Smooth muscle cell (in vitro differentiated cells): ENCODE measurements around the gene NHEJ1. TPM values are rescaled to one million over a fixed set of nuclear protein-coding genes. Genes with fewer than 3 reads are reported as not detected.

ENCODE experiments used
- DNase-seq: peaks from one replicate; lab custom pipeline; 2025; ENCODE audit not compliant: unreplicated experiment; lab: John Stamatoyannopoulos, UW
- H2AFZ ChIP-seq: fragments of 200-600 bp; sonication (generic); 2 replicates; pipeline ENCODE4 v1.6.0; 2016; ENCODE audit warnings: antibody characterized with exemption, low read depth, mild to moderate bottlenecking
- H3F3A ChIP-seq: fragments of 200-600 bp; sonication (generic); 2 replicates; pipeline ENCODE4 v1.6.0; 2017; ENCODE audit warnings: antibody characterized with exemption, low read depth
- H3K27ac ChIP-seq: fragments of 200-600 bp; sonication (generic); 2 replicates; pipeline ENCODE4 v1.5.1; 2016; ENCODE audit warnings: low read depth, mild to moderate bottlenecking
- H3K27me3 ChIP-seq: fragments of 200-600 bp; sonication (generic); 2 replicates; pipeline ENCODE4 v1.6.1; 2016; ENCODE audit warnings: low read depth, mild to moderate bottlenecking
- H3K36me3 ChIP-seq: fragments of 200-600 bp; sonication (generic); 2 replicates; pipeline ENCODE4 v1.5.1; 2016; ENCODE audit warnings: low read depth
- H3K4me1 ChIP-seq: fragments of 200-600 bp; sonication (generic); 2 replicates; pipeline ENCODE4 v1.5.1; 2016; ENCODE audit warnings: low read depth
- H3K4me2 ChIP-seq: fragments of 200-600 bp; sonication (generic); 2 replicates; pipeline ENCODE4 v1.6.0; 2016; ENCODE audit warnings: mild to moderate bottlenecking
- H3K4me3 ChIP-seq: fragments of 200-600 bp; sonication (generic); 2 replicates; pipeline ENCODE4 v1.5.1; 2016; ENCODE audit warnings: mild to moderate bottlenecking
- H3K79me2 ChIP-seq: fragments of 200-600 bp; sonication (generic); 2 replicates; pipeline ENCODE4 v1.6.0; 2016; ENCODE audit warnings: low read depth, mild to moderate bottlenecking
- H3K9ac ChIP-seq: fragments of 200-600 bp; sonication (generic); 2 replicates; pipeline ENCODE4 v1.6.0; 2016; ENCODE audit warnings: low read depth
- H3K9me3 ChIP-seq: fragments of 200-600 bp; sonication (generic); replicated peaks from 2 replicates; pipeline ENCODE4 v1.5.1; 2016; ENCODE audit warnings: low read depth
- H4K20me1 ChIP-seq: fragments of 200-600 bp; sonication (generic); 2 replicates; pipeline ENCODE4 v1.6.0; 2016; ENCODE audit warnings: low read depth
- CTCF ChIP-seq: fragments of 200-600 bp; sonication (generic); IDR thresholded peaks from 2 replicates; pipeline ENCODE4 v1.5.1; 2017; ENCODE audit warnings: borderline replicate concordance, mild to moderate bottlenecking, antibody characterized with exemption; ENCODE audit not compliant: insufficient read depth, poor library complexity, severe bottlenecking
- WGBS: methylation state at CpG from one replicate; pipeline ENCODE4 v1.1.7; 2016; ENCODE audit warnings: low lambda C conversion rate; 5-methylcytosine and 5-hydroxymethylcytosine counted together
- polyA plus RNA-seq: library from polyadenylated mRNA; unstranded; fragments of >200 nt; fragmentation: Nextera tagmentation; extraction: Ambion mirVana; gene quantifications from 2 replicates; pipeline ENCODE4 v1.2.1, GENCODE V29; 2016
- total RNA-seq: library from RNA; depleted of rRNA; stranded (reverse); fragments of >200 nt; gene quantifications from 2 replicates; pipeline ENCODE4 v1.2.3, GENCODE V29; 2014

The NHEJ1 gene
- total and polyA plus RNA-seq, 2 experiments from 2014 or later = 6.0 to 8.5 TPM

- Histone ChIP-seq H3K4me1 (no peaks in the 10 kb centered on the region), H3K4me2 (no peak overlapping the region), H3F3A (no peaks in the 10 kb centered on the region), H3K27me3 (peaks cover 66% of the 10 kb centered on the region), H3K79me2 (no peaks in the 10 kb centered on the region), H3K9me3 (no peaks in the 10 kb centered on the region), H3K27ac (no peak overlapping the region), H3K4me3 (no peak overlapping the region), H4K20me1 (no peaks in the 10 kb centered on the region), H3K36me3 (no peaks in the 10 kb centered on the region), H3K9ac (no peak overlapping the region), H2AFZ (no peak overlapping the region)
- no peak for DNase-seq
- no peak for TF ChIP-seq CTCF
- WGBS = 50% methylated on average over 6 of the region's 6 CpGs
Measured at GRCh38 chr2:219034823-219035222, 125.8 kb downstream of the NHEJ1 start.

GRCh38 chr2:219032051-219032745 is 128.4 kb downstream of the NHEJ1 start:
- H3K4me1 ChIP-seq = no peaks in the 10 kb centered on the region
- H3K9me3 ChIP-seq = no peaks in the 10 kb centered on the region
- no peak overlapping the region for H2AFZ ChIP-seq
- H3K27me3 ChIP-seq = peaks cover 56% of the 10 kb centered on the region
- H3K4me3 ChIP-seq = no peak overlapping the region
- no peaks in the 10 kb centered on the region for H4K20me1 ChIP-seq
- no peak for DNase-seq
- WGBS = 85% methylated on average over 23 of the region's 23 CpGs
- no peak overlapping the region for H3K27ac ChIP-seq
- H3K9ac ChIP-seq = no peak overlapping the region
- no peaks in the 10 kb centered on the region for H3K36me3 ChIP-seq
- no peaks in the 10 kb centered on the region for H3F3A ChIP-seq
- H3K4me2 ChIP-seq = no peak overlapping the region
- no peaks in the 10 kb centered on the region for H3K79me2 ChIP-seq
- TF ChIP-seq CTCF = no peak

GRCh38 chr2:219031005-219031738 is 129.4 kb downstream of the NHEJ1 start:
- WGBS = 92% methylated on average over 21 of the region's 21 CpGs
- Histone ChIP-seq H3F3A (no peaks in the 10 kb centered on the region), H2AFZ (no peak overlapping the region), H3K4me3 (no peak overlapping the region), H3K9me3 (no peaks in the 10 kb centered on the region), H3K4me1 (no peaks in the 10 kb centered on the region), H3K36me3 (no peaks in the 10 kb centered on the region), H3K9ac (no peak overlapping the region), H3K27me3 (peaks cover 52% of the 10 kb centered on the region), H3K27ac (no peak overlapping the region), H4K20me1 (no peaks in the 10 kb centered on the region), H3K79me2 (no peaks in the 10 kb centered on the region), H3K4me2 (no peak overlapping the region)
- TF ChIP-seq CTCF = no peak
- no peak for DNase-seq
